SK-N-SH (cell line): Measurements from ENCODE around the gene EIF1. TPM values are rescaled to one million over a fixed set of nuclear protein-coding genes. Genes with fewer than 3 reads are reported as not detected.

ENCODE experiments used
- CTCF ChIA-PET: fragments of 300-600, 350-600 bp; formaldehyde crosslinking; extraction: SDS; loops from one replicate; lab custom pipeline; 2021; lab: Yijun Ruan, JAX
- POLR2A ChIA-PET: fragments of 350-600 bp; sonication (Branson Sonifier 250); formaldehyde crosslinking; extraction: SDS; loops from one replicate; lab custom pipeline; 2020; ENCODE audit warnings: antibody characterized with exemption, inconsistent platforms; lab: Yijun Ruan, JAX
- DNase-seq: peaks from one replicate; pipeline ENCODE4 v3.0.0; 2012
- H2AFZ ChIP-seq: fragments of 200-600 bp; sonication (generic); 2 replicates; pipeline ENCODE4 v1.8.1; 2016; ENCODE audit warnings: antibody characterized with exemption, mild to moderate bottlenecking, low read depth
- H3F3A ChIP-seq: fragments of 200-600 bp; sonication (generic); replicated peaks from 2 replicates; pipeline ENCODE3; 2016; ENCODE audit warnings: antibody characterized with exemption, mild to moderate bottlenecking; ENCODE audit not compliant: insufficient read depth
- H3K27ac ChIP-seq, 2 experiments: fragments of 200-500 bp in 1 of 2; fragments of 200-600 bp in 1 of 2; sonication (Bioruptor generic) in 1 of 2; sonication (generic), shearing (Covaris generic) in 1 of 2; 2 replicates each; pipeline versions ENCODE4 v1.5.1 to v1.6.1; 2014 to 2016; ENCODE audit warnings: low read depth in 2 of 2, inconsistent platforms in 1 of 2, low read length in 1 of 2, mild to moderate bottlenecking in 1 of 2, mixed read lengths in 1 of 2
- H3K27me3 ChIP-seq: fragments of 200-600 bp; sonication (generic), shearing (Covaris generic); 2 replicates; pipeline ENCODE4 v1.6.1; 2016; ENCODE audit warnings: mixed run types; ENCODE audit not compliant: insufficient read depth
- H3K36me3 ChIP-seq, 2 experiments: fragments of 200-500 bp in 1 of 2; fragments of 200-600 bp in 1 of 2; sonication (Bioruptor generic) in 1 of 2; sonication (generic) in 1 of 2; replicated peaks in 1 of 2; 2 replicates each; pipeline versions ENCODE3 to v1.5.1; 2014 to 2016; ENCODE audit warnings: low read length in 1 of 2, mild to moderate bottlenecking in 1 of 2; ENCODE audit not compliant: insufficient read depth in 2 of 2, control insufficient read depth in 1 of 2
- H3K4me1 ChIP-seq, 2 experiments: fragments of 200-500 bp in 1 of 2; fragments of 200-600 bp in 1 of 2; sonication (Bioruptor generic) in 1 of 2; sonication (generic), shearing (Covaris generic) in 1 of 2; 2 replicates each; pipeline versions ENCODE4 v1.5.1 to v1.6.1; 2014 to 2016; ENCODE audit warnings: low read depth in 1 of 2, low read length in 1 of 2, mixed run types in 1 of 2; ENCODE audit not compliant: insufficient read depth in 2 of 2, control insufficient read depth in 1 of 2
- H3K4me2 ChIP-seq: fragments of 200-600 bp; sonication (generic), shearing (Covaris generic); 2 replicates; pipeline ENCODE4 v1.6.1; 2017; ENCODE audit warnings: mixed run types
- H3K4me3 ChIP-seq, 2 experiments: fragments of 200-500 bp in 1 of 2; fragments of 200-600 bp in 1 of 2; sonication (Bioruptor generic) in 1 of 2; sonication (generic), shearing (Covaris generic) in 1 of 2; 2 replicates each; pipeline versions ENCODE4 v1.5.1 to v1.8.1; 2014 to 2016; ENCODE audit warnings: low read depth in 2 of 2, inconsistent platforms in 1 of 2, low read length in 1 of 2, mild to moderate bottlenecking in 1 of 2, mixed read lengths in 1 of 2, moderate library complexity in 1 of 2
- H3K79me2 ChIP-seq: fragments of 200-600 bp; sonication (generic); 2 replicates; pipeline ENCODE4 v1.8.1; 2017; ENCODE audit warnings: mild to moderate bottlenecking; ENCODE audit not compliant: insufficient read depth
- H3K9ac ChIP-seq: fragments of 200-600 bp; sonication (generic); 2 replicates; pipeline ENCODE4 v1.6.1; 2017; ENCODE audit warnings: mixed run types
- H3K9me2 ChIP-seq: fragments of 200-600 bp; sonication (generic); 2 replicates; pipeline ENCODE4 v1.6.1; 2017; ENCODE audit warnings: mixed run types
- H3K9me3 ChIP-seq: fragments of 200-600 bp; sonication (generic); 2 replicates; pipeline ENCODE4 v1.6.1; 2017; ENCODE audit warnings: mixed run types, mild to moderate bottlenecking, moderate library complexity
- H4K20me1 ChIP-seq: fragments of 200-600 bp; sonication (generic); 2 replicates; pipeline ENCODE4 v1.6.1; 2017; ENCODE audit warnings: mild to moderate bottlenecking, mixed run types; ENCODE audit not compliant: insufficient read depth
- EP300 ChIP-seq, 2 experiments: IDR thresholded peaks; 2 replicates each; pipeline versions ENCODE4 v1.4.0 to v1.6.1; 2012; ENCODE audit warnings: borderline replicate concordance in 1 of 2, low read depth in 1 of 2, low read length in 1 of 2
- EZH2phosphoT487 ChIP-seq: fragments of 200-600 bp; sonication (generic); IDR thresholded peaks from 2 replicates; pipeline ENCODE4 v1.6.1; 2017; ENCODE audit warnings: low read depth, mixed run types, mild to moderate bottlenecking, antibody characterized with exemption, moderate library complexity, borderline replicate concordance
- FOXJ3 ChIP-seq: sonication (generic); formaldehyde crosslinking; IDR thresholded peaks from 2 replicates; pipeline ENCODE4 v1.5.1; 2020; ENCODE audit warnings: mild to moderate bottlenecking, missing genetic modification reagents
- IRF3 ChIP-seq: fragments of 150-350 bp; IDR thresholded peaks from 2 replicates; pipeline ENCODE4 v1.6.1; 2016; ENCODE audit warnings: mild to moderate bottlenecking, low read depth, low read length
- JUND ChIP-seq: IDR thresholded peaks from 2 replicates; pipeline ENCODE4 v1.4.0; 2012
- MAX ChIP-seq: IDR thresholded peaks from 2 replicates; pipeline ENCODE4 v1.4.0; 2012; ENCODE audit warnings: low read depth
- NFIC ChIP-seq: IDR thresholded peaks from 2 replicates; pipeline ENCODE4 v1.4.0; 2012; ENCODE audit warnings: borderline replicate concordance
- NRF1 ChIP-seq: IDR thresholded peaks from 2 replicates; pipeline ENCODE4 v1.6.1; 2012; ENCODE audit warnings: low read depth, mild to moderate bottlenecking, low read length
- RAD21 ChIP-seq: IDR thresholded peaks from 2 replicates; pipeline ENCODE4 v1.6.1; 2012; ENCODE audit warnings: mild to moderate bottlenecking, low read length
- REST ChIP-seq: IDR thresholded peaks from 2 replicates; pipeline ENCODE4 v1.6.1; 2012; ENCODE audit warnings: mild to moderate bottlenecking, low read depth, low read length, moderate library complexity
- RFX5 ChIP-seq: IDR thresholded peaks from 2 replicates; pipeline ENCODE4 v1.6.1; 2012; ENCODE audit warnings: mild to moderate bottlenecking, improper control_type of control experiment, low read length
- SMC3 ChIP-seq: IDR thresholded peaks from 2 replicates; pipeline ENCODE4 v1.6.1; 2012; ENCODE audit warnings: low read depth, low read length, improper control_type of control experiment
- TAF1 ChIP-seq: IDR thresholded peaks from 2 replicates; pipeline ENCODE4 v1.6.1; 2012; ENCODE audit warnings: low read depth, mild to moderate bottlenecking, low read length, moderate library complexity, borderline replicate concordance
- TCF12 ChIP-seq: IDR thresholded peaks from 2 replicates; pipeline ENCODE4 v1.4.0; 2012
- USF2 ChIP-seq: fragments of 150-350 bp; IDR thresholded peaks from 2 replicates; pipeline ENCODE4 v1.6.1; 2017; ENCODE audit warnings: antibody characterized with exemption, low read length, low read depth, borderline replicate concordance
- ZBTB33 ChIP-seq: IDR thresholded peaks from 2 replicates; pipeline ENCODE4 v1.4.0; 2012; ENCODE audit warnings: low read depth, borderline replicate concordance
- WGBS: methylation state at CpG from one replicate; pipeline ENCODE4 v1.1.6; 2017; ENCODE audit warnings: low lambda C conversion rate; 5-methylcytosine and 5-hydroxymethylcytosine counted together
- polyA plus RNA-seq, 3 experiments: library from polyadenylated mRNA; depleted of rRNA; stranded (reverse); fragments of >200 nt; gene quantifications; 2 replicates each; pipeline ENCODE4 v1.2.3, GENCODE V29; 2012

EIF1 gene
- polyA plus RNA-seq, 1 of the 3 experiments (the other 2 are of a cell fraction), result 300 TPM

GRCh38 chr17:41664587-41665565, 23.8 kb upstream of the EIF1 start:
- DNase-seq, result no peak
- Histone ChIP-seq H3K79me2 (no peaks in the 10 kb centered on the region), H3K9me3 (no peaks in the 10 kb centered on the region), H3K9ac (no peak overlapping the region), H3K4me2 (peak overlapping the region; percentile 88), H3K4me1 (peaks cover 4 to 14% of the 10 kb centered on the region in 2 experiments; a peak in 2 of 4 replicates)
- POLR2A ChIA-PET, result interaction anchor here (0.7 to 1.6 kb wide), 7 partner anchors 23 to 846 kb away, joined by 3 to 8 read pairs (median 4); partner anchors contain the start of gene EIF1
- no peak for TF ChIP-seq NFIC
- no peak for TF ChIP-seq MAX
- TF ChIP-seq JUND, result no peak
- no peak for TF ChIP-seq EP300 (IDR thresholded peaks at IDR 0.05; ENCODE audit: borderline replicate concordance in 1 of 2, low read depth in 1 of 2, low read length in 1 of 2)
- TF ChIP-seq ZBTB33, result no peak
- TF ChIP-seq IRF3, result no peak
- no peak for TF ChIP-seq NRF1
- no peak for TF ChIP-seq REST
- TF ChIP-seq TAF1, result no peak
- TF ChIP-seq USF2, result no peak
- no peak for TF ChIP-seq FOXJ3 (CRISPR knock-in tag)
- TF ChIP-seq RAD21, result no peak
- no peak for TF ChIP-seq RFX5
- TF ChIP-seq TCF12, result no peak
- no peak for TF ChIP-seq EZH2phosphoT487
- no peak for TF ChIP-seq SMC3
- TF ChIP-seq, all 33 proteins: peak for 0
- no peak overlapping the region for H3K27ac ChIP-seq
- H3K36me3 ChIP-seq, result no peaks in the 10 kb centered on the region
- H3K27me3 ChIP-seq, result no peaks in the 10 kb centered on the region; the same call in 1 of the 2 replicates
- 64% methylated on average over 15 of the region's 15 CpGs for WGBS
- no peaks in the 10 kb centered on the region for H3K9me2 ChIP-seq
- no peak overlapping the region for H3K4me3 ChIP-seq
- CTCF ChIA-PET, result interaction anchor here (0.6 to 13.9 kb wide), 46 partner anchors 9 to 1045 kb away, joined by 3 to 534 read pairs (median 6); partner anchors contain the start of genes EIF1, KRT13 and KRT9
- peak overlapping the region; percentile 99 for H2AFZ ChIP-seq
- H3F3A ChIP-seq, result no peaks in the 10 kb centered on the region
- H4K20me1 ChIP-seq, result no peaks in the 10 kb centered on the region
